ENCODE measurements around the gene KIF23.
"Not testable (repeated sequence)": the region's sequence is repeated elsewhere in the genome, so short reads cannot be mapped to it uniquely, and the experiment has no call there.

The KIF23 gene

GRCh38 chr15:69435985-69436384, 21.8 kb downstream of the KIF23 start:
- DNase-seq (ENCODE audit: low read depth): no peak

- no peak for DNase-seq (ENCODE audit: low read depth)
Observed at GRCh38 chr15:69436951-69437350, 22.8 kb downstream of the KIF23 start.

GRCh38 chr15:69439623-69440022, 25.5 kb downstream of the KIF23 start:
- DNase-seq (ENCODE audit: low read depth): no peak

- no peak for DNase-seq (ENCODE audit: low read depth)
Observed at GRCh38 chr15:69443032-69443611, 29.0 kb downstream of the KIF23 start.

GRCh38 chr15:69444686-69445085, 30.5 kb downstream of the KIF23 start:
- DNase-seq (ENCODE audit: low read depth): no peak

- DNase-seq (ENCODE audit: low read depth): no peak
Observed at GRCh38 chr15:69446953-69447352, 32.8 kb downstream of the KIF23 start.

GRCh38 chr15:69450221-69450620, 36.1 kb downstream of the KIF23 start:
- DNase-seq (ENCODE audit: low read depth): not testable (repeated sequence)

DNA sequence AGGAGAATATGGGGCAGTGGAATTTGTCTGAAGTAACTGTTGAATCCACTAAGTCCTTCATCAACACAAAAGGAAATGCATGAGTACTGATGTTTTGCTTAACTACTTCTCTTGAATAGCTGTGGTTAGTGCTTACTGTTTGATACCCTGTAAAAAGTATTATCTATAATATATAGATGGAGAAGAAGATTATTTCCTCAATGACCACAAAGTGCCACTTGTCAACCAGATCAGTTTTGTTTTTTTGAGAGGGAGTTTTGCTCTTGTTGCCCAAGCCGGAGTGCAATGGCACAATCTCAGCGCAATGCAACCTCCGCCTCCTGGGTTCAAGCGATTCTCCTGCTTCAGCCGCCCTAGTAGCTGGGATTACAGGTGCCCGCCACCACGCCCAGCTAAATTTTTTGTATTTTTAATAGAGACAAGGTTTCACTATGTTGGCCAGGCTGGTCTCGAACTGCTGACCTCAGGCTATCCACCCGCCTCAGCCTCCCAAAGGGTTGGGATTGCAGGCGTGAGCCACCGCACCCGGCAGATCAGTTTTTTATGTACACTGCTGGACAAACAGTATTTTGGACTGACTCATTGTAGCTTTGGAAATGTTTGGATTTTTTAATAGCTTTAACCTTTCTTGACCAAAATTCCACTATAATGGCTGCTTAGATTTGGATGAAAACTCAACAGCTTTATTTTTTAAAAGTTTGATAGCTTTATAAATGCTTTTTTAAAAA, 37.0 kb downstream of the KIF23 start:
- no peak for DNase-seq (ENCODE audit: low read depth)

DNA sequence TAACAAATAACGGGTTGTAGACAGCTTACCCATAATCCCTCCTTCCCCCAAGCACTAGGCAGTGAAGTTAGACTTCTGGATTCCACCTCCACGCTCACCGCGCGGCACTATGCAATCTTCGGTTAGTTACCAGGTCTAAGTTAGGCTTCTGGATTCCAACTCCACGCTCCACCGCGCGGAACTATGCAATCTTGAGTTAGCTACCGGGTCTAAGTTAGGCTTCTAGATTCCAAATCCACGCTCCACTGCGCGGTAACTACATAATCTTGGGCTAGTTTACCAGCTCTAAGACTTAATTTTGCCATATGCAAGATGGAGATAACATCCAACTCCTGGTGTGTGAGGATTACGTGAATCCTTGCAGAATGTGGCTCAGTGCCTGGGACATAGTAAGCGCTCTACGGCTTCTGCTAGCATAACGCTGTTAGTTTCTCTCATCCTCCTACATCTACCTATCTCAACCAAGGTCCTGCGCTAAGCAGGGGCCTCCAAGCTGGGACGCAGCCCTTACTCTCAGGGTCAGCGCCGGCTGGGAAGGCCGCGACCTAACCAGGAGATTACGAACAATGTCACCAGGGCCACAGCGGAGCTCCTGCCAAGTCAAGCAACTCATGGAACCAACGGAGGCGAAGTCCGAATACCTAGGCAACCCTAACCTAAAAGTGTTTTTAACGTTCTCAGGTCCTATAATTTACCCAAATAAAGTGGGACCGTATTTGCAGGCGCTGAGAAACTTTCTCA, 38.0 kb downstream of the KIF23 start:
- DNase-seq (ENCODE audit: low read depth): no peak

DNA sequence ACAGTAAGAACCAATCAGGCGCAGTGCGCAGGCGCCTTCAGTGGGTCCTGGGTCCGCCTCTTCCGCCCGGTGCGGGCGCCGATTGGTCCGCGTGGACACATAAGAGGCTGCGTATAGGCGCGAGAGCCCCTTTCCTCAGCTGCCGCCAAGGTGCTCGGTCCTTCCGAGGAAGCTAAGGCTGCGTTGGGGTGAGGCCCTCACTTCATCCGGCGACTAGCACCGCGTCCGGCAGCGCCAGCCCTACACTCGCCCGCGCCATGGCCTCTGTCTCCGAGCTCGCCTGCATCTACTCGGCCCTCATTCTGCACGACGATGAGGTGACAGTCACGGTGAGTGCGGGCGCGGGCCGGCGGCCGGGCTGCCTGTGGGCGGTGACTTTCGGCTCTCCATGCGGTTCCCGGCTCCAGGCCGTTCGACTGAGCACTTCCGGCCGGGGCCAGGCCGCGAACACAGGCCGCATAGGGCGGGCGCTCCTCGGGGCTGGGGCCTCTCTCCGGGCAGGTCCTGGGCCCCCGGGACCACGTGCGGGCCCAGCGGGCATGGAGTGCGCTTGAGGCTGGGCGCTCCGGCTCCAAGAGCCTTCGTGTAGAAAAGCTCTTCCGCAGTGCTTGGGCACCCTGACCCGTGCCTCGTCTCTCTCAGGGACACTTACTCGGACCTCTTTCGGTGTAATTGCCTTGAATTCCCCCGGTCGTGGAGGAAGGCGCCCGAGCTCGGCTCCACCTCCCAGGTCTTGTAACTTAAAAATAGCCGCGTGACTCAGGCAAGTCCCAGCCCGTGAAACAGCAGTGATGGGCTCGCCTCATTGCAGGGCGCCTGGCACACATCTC, 38.8 kb downstream of the KIF23 start, which contains the start of gene RPLP1:
Gene RPLP1, plus strand, starts transcription at position 127 of the 830 bp plus-strand sequence. Its CDS starts 131 bp downstream, at position 258.
- peak; percentile 94 for DNase-seq (ENCODE audit: low read depth)

DNA sequence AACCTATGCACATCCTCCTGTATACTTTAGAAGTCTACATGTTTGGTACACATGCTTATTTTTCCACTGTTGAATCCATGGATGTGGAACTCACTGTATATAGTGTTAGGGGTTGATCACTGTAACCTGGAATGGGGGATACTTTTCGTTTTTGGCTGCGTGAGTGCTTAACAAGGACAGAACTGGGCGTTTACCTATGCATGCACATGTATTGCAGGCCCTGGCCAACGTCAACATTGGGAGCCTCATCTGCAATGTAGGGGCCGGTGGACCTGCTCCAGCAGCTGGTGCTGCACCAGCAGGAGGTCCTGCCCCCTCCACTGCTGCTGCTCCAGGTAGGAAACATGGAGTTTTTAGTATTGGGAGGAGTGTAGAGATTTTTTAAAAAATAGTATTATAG, 40.8 kb downstream of the KIF23 start:
- DNase-seq (ENCODE audit: low read depth): no peak

GRCh38 chr15:69456208-69457166, 42.3 kb downstream of the KIF23 start:
- no peak for DNase-seq (ENCODE audit: low read depth)

DNA sequence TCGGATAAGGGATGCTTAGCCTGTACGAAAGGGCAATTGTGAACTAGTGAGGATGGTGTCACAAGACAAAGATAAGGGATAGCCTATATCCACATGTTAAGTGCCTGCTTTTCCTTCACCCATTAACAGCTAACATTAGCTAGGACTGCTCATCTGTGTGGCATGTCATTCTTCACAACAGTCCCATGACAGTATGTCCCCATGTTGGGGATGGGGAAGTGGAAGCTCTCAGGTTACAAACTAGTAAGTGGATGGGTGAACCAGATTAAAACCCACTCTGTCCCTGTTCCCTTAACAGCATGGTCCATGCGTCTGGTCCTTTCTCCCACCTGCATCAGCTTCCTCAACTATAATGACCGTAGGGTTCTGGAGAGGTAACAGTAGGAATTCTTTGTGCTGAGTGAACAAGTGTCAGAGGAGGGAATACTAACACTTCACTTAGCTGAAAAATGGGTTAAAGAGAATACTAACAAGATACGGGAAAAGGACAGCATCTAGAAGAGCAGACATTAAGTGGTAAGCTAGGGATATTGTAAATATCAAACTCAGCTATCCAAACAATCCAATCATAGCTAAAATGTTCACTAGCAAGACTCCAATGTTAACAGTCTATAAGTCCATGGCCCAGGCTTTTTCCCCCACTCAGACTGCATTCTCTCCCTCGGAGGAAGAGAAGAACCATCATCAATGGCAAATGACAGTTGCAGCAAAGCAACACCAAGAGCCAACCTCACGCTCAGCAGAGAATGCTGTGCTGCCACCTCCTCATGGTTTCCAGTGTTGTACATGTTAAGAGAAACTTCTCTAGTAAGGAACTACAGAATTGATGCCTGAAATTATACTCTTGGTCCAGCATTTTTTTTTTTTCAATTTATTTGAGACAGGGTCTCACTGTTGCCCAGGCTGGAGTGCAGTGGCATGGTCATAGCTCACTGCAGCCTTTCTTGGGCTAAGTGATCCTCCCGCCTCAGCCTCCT, 43.4 kb downstream of the KIF23 start:
- no peak for DNase-seq (ENCODE audit: low read depth)

GRCh38 chr15:69459066-69459465, 44.9 kb downstream of the KIF23 start:
- no peak for DNase-seq (ENCODE audit: low read depth)

DNA sequence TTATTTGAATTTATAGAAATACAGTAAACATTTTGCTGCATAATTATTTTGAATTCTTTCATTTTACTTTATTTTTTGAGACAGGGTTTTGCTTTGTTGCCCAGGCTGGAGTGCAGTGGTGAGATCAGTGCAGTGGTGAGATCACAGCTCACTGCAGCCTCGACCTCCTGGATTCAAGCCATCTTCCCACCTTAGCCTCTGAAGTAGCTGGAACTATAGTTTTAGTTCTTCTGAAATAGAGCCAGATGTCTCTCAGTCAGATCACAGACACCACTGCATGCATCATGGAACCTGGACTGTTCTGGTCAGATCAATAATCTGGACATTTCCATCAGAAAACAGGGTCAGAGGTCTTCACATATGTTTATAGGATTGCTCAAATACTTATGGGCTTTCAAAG, 46.3 kb downstream of the KIF23 start:
- DNase-seq (ENCODE audit: low read depth): no peak

DNA sequence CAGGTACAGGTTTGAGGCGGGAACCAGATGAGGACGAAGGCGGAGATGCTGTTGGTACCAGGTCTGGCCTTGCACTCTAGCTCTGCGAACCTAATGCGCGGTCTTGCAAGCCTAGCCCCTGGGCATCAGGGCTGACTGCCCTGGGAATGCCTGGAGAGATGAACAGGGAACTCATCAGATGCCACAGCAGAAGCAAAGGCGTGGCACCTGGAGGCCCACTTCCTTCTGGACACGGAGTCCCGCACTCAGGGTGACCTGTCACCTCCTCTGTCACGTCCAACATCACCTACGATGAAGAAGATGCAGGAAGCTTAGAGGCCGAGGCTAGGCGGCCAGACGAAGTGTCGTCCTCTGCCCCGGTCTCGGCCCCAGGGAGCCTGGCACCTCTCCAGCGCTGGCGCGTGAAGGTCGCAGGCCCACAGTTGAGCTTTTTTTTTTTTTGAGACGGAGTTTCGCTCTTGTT, 47.9 kb downstream of the KIF23 start:
- DNase-seq (ENCODE audit: low read depth): no peak

DNA sequence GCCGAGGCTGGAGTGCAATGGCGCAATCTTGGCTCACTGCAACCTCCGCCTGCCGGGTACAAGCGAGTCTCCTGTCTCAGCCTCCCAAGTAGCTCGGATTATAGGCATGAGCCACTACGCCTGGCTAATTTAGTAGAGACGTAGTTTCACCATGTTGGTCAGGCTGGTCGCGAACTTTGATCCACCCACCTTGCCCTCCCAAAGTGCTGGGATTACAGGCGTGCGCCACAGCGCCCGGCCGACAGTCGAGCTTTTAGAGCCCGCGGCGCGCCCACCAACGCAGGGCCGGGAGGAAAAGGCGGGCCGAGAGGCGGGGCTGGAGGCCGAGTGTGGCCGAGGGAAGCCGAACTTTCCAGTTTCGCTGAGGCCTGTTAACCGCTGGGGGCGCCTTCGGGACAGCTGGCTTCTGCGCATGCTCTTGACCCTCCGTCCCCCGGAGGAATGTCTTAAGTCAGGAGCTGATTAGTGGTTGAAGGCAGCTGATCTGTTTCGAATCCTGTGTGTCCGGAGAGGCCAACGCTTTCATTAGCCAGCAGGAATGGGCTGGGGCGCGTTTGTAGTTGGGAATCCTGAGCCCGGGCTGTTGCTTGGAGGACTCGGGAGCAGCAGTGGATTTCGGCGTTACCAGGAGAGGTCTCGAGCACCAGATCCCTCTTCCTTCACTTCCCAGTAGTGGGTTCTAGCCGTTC, 48.5 kb downstream of the KIF23 start:
- peak; percentile 84 for DNase-seq (ENCODE audit: low read depth)

DNA sequence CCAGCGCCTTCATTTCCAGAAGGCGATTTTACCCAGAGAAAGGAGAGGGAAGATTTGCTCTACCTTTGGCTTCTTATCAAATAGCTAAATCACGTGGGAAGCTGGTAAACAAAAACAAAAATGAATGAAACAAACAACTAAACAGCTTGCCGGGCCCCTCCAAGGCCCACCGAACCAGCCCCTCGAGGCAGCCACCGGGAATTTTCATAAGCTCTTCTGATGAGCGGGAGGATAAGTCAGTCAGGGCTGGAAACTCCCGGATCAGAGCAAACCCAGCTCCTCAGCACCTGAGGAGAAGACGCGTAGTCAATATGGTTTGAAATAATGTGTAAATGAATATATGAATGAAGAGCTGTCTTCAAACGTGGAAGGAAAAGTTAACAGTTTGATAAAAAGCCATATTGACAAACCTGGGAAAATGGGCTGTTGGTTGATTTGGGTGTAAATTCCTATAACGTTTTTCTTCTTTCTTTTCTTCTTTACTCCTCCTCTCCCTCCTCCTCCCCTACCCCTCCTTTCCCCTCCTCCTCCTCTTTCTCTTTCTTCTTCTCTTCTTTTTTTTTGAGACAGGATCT, 49.1 kb downstream of the KIF23 start:
- DNase-seq (ENCODE audit: low read depth): no peak

DNA sequence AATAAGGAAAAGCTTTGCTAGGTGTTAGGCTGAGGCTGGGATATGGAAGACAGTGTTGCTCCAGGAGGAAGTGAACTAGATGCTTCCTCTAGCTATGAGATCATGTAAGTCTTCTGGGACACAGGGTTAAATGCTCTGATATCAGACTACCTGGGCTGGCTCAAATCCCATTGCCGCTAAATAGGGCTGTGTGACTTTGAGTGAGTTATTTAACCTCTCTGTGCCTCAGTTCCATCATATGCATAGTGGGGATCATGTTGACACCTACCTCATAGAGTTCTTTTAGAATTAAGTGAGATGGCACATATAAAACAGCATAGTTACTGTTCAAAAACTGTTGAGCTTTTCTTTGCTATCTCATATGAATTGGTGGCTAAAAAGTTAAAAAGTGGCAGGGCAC, 51.1 kb downstream of the KIF23 start:
- no peak for DNase-seq (ENCODE audit: low read depth)

Measured in activated T-helper 1 cell treated with Interleukin-2 at 50 U/mL for 16 hours (primary cell).